Fibroblast of pulmonary artery (primary cell): ENCODE data around the gene ATXN1.

Experiments used
- DNase-seq: peaks from one replicate; pipeline ENCODE4 v3.0.0-alpha.2; 2010; ENCODE audit warnings: low read depth
- H3K4me3 ChIP-seq: replicated peaks from 2 replicates; pipeline ENCODE4 v1.5.1; 2011; ENCODE audit warnings: low read depth, mild to moderate bottlenecking, control low read depth, low read length, moderate library complexity
- TF ChIP-seq, protein P1 (sequence below): IDR thresholded peaks from 2 replicates; pipeline ENCODE4 v1.5.1; 2011; ENCODE audit warnings: mild to moderate bottlenecking, control low read depth, low read length, inconsistent platforms; ENCODE audit errors: missing control alignments

ATXN1 gene

DNA sequence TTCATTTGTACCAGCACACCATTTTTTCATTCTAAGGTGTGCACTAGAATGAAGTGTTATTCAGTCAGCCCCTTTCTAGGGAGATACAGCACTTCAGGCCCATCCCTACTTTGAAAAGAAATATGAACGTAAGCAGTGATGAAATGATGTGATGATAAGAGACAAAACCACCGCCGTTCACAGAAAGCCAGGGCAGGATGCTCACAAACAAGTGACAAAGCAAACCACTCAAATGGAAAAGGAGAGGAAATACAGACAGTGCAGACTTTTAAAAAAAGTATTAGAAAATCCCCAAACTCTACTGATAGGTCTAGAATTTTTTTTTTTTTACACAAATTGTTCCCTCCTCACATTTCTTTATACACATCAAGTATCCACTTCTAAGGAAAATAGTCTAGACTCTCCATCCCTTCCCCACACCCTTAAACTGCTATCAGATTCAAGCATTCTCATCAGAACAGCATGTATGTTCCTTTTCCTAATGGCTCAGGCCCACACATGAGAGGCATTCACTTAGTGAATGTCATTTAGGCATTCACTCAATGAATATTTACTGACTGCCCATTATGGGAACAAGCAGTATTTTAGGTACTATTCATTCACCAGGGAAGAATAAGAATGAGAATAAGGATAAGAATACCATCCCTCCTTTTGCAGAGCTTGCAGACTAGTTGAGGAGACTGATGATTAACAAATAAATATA, 279.4 kb downstream of the ATXN1 start:
- TF ChIP-seq, protein P1, sequence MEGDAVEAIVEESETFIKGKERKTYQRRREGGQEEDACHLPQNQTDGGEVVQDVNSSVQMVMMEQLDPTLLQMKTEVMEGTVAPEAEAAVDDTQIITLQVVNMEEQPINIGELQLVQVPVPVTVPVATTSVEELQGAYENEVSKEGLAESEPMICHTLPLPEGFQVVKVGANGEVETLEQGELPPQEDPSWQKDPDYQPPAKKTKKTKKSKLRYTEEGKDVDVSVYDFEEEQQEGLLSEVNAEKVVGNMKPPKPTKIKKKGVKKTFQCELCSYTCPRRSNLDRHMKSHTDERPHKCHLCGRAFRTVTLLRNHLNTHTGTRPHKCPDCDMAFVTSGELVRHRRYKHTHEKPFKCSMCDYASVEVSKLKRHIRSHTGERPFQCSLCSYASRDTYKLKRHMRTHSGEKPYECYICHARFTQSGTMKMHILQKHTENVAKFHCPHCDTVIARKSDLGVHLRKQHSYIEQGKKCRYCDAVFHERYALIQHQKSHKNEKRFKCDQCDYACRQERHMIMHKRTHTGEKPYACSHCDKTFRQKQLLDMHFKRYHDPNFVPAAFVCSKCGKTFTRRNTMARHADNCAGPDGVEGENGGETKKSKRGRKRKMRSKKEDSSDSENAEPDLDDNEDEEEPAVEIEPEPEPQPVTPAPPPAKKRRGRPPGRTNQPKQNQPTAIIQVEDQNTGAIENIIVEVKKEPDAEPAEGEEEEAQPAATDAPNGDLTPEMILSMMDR, result no peak
- no peak overlapping the region for H3K4me3 ChIP-seq
- no peak for DNase-seq

DNA sequence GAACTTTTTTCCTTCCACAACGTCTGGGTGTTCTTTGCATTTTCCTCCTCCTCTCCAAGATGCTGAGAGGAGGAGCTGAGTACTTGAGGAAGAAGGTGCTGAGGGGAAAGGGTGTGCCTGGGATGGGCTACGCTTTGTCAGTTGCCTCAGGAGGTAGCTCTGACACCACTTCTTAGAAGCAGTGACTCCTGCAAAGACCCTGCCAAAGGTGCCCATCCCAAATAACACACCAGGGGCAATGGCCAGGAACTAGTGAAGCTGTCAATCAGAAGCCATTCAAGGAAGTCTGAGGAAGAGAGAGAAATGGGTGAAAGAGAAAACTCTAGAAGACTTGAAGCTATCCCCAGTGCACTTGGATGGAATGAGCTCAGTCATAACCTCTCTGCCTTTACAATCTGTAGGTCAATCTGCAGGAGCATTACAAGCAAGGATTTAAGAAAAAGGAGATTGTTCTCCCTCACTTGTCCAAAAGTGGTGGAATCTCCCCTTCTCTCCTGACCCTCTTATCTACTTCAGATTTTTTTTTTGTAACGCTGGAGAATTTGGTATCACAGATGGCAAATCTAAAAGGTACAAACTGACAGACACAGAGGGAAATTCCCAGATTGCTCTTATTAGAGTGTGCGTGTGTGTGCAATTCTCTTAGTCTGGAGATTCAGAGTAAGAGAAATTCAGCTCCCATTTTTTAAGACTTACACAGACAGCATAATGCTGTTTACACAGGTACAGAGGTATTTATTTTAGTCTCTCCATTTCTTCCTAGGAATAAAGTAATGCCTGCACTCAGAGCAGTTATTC, 280.3 kb downstream of the ATXN1 start:
- H3K4me3 ChIP-seq, result no peak overlapping the region
- TF ChIP-seq, protein P1, result no peak
- no peak for DNase-seq

DNA sequence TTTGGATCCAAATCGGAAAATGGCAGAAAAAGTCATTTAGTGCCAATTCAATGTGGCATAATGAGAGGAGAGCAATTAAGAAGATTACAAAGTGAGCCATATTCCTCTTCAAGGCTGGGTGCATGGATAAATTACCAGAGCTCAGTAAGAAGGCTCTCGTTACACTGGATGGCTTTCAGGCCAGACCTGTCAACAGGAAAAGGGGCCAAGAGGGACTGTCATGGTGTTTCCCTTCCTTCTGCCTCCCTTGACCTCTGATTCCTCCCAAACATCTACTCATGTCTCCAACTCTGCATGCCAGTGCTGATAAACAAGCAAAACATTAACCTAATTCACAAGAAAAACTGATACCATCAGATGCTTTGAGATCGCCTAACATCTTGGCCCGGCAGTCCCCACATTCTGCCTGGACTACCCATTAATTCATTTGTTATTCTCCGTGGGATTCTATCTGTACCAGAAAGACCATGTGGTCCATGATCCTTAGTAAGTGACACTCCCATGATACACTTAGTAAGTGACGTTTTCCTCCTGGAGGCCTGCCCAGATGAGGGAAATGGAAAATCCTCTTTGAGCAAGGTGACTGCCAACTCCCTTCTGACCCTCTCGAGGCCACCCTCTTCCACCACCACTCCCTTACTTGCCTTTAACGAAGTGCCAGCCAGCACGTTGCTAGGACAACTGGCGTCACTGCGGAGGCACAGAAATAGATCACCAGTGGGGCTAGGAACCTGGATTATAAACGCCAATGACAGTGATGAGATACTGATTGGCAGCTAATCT, 283.7 kb downstream of the ATXN1 start:
- peak; percentile 14 for DNase-seq
- TF ChIP-seq, protein P1, result no peak
- H3K4me3 ChIP-seq, result no peak overlapping the region

DNA sequence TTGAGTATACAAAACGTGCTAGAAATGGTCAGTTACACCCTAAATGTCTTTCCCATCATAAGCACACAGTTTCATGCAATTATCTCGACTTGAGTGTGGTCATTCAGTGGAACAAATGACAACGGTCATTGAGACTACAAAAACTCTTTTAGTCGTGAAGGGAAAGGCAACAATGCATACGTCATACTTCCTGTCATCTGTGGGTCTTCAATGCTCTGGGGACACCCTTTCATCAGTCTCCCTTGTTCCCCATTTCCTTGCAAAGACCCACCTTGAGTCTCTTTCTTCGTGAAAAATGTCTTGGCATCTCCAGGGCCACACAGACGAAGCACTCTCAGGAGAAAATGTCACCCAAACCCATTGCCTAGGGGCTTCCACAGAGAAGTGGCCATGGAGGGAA, 284.4 kb downstream of the ATXN1 start:
- TF ChIP-seq, protein P1, result no peak

DNA sequence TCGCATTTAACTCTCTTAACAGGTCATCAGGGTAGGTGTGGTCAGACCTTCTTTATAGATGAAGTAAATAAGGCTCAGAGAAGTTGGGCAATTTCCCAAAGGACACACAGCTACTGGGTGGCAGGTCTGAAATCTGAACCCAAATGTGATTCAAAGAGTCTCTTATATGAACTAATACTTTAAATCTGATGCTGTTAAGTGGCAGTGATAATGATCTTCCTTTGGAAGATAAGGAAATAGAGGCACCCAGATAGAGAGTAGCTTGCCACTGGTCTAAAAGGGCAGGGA, 285.8 kb downstream of the ATXN1 start:
- no peak for DNase-seq
- TF ChIP-seq, protein P1, result no peak
- H3K4me3 ChIP-seq, result no peak overlapping the region

More for the DNA sequence above, 284.4 kb downstream of the ATXN1 start:
- H3K4me3 ChIP-seq, result no peak overlapping the region
- no peak for DNase-seq

DNA sequence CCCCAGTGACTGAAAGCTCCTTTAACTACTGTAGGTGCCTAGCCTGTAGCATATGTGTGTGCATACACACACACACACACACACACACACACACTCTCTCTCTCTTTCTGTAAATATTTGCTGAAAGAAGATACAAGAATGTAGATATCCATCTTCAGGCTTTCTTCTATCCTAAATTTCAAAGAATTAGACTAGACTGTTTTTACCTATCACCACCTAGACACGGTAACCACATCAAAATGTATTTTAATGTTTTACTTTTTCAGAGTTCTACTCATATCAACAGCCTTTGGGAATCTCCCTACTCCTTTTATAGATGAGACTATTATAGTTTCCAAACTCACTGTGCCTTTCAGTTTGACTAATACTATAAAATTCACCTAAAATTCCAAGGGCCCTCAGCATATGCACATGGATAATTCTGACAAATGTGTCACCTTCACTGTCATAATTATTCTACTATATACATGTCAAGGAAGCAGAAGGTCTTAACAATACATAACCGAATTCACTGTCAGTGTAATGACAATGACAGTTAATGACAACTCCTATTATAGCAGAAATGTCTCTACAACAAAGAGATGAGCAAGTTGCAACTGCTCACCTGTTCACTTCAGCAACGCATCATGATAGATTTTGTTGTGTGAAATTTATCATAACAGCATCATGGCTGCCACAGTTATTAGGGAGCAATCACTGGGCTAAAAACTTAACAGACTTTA, 286.3 kb downstream of the ATXN1 start:
- TF ChIP-seq, protein P1, result no peak
- DNase-seq, result no peak
- no peak overlapping the region for H3K4me3 ChIP-seq
